ENCODE measurements around the gene ZFP64. TPM values are rescaled to one million over a fixed set of nuclear protein-coding genes. Genes with fewer than 3 reads are reported as not detected.
"Not testable (repeated sequence)": the region's sequence is repeated elsewhere in the genome, so short reads cannot be mapped to it uniquely, and the experiment has no call there.

Gene ZFP64
- 22.0 and 27.4 TPM in 2 replicates for total RNA-seq

GRCh38 chr20:52191132-52191915 lies at the start of gene ZFP64:
Gene ZFP64, minus strand, starts transcription at chr20:52191779. Its CDS starts 143 bp downstream, at chr20:52191636.
- peak; percentile 29 for DNase-seq (ENCODE audit: low read depth, low spot score)

- no peak for DNase-seq (ENCODE audit: low read depth, low spot score)
These were observed 49.2 kb upstream of the ZFP64 start for GRCh38 chr20:52240802-52241201.

- DNase-seq (ENCODE audit: low read depth, low spot score): no peak
These were observed 47.5 kb upstream of the ZFP64 start for GRCh38 chr20:52239102-52239501.

- no peak for DNase-seq (ENCODE audit: low read depth, low spot score)
These were observed 44.7 kb upstream of the ZFP64 start for GRCh38 chr20:52236292-52236691.

GRCh38 chr20:52235129-52235528 lies 43.5 kb upstream of the ZFP64 start:
- DNase-seq (ENCODE audit: low read depth, low spot score): no peak

- no peak for DNase-seq (ENCODE audit: low read depth, low spot score)
These were observed 42.9 kb upstream of the ZFP64 start for GRCh38 chr20:52234302-52235045.

- no peak for DNase-seq (ENCODE audit: low read depth, low spot score)
These were observed 39.7 kb upstream of the ZFP64 start for GRCh38 chr20:52231230-52231746.

GRCh38 chr20:52230409-52230808 lies 38.8 kb upstream of the ZFP64 start:
- DNase-seq (ENCODE audit: low read depth, low spot score): no peak

GRCh38 chr20:52229346-52229745 lies 37.8 kb upstream of the ZFP64 start:
- DNase-seq (ENCODE audit: low read depth, low spot score): not testable (repeated sequence)

GRCh38 chr20:52226370-52226769 lies 34.8 kb upstream of the ZFP64 start:
- DNase-seq (ENCODE audit: low read depth, low spot score): no peak

GRCh38 chr20:52224920-52225319 lies 33.3 kb upstream of the ZFP64 start:
- no peak for DNase-seq (ENCODE audit: low read depth, low spot score)

GRCh38 chr20:52221362-52221761 lies 29.8 kb upstream of the ZFP64 start:
- not testable (repeated sequence) for DNase-seq (ENCODE audit: low read depth, low spot score)

GRCh38 chr20:52220891-52221290 lies 29.3 kb upstream of the ZFP64 start:
- DNase-seq (ENCODE audit: low read depth, low spot score): not testable (repeated sequence)

GRCh38 chr20:52219441-52219840 lies 27.9 kb upstream of the ZFP64 start:
- DNase-seq (ENCODE audit: low read depth, low spot score): no peak

GRCh38 chr20:52217689-52218395 lies 26.3 kb upstream of the ZFP64 start:
- DNase-seq (ENCODE audit: low read depth, low spot score): no peak

GRCh38 chr20:52213995-52214394 lies 22.4 kb upstream of the ZFP64 start:
- DNase-seq (ENCODE audit: low read depth, low spot score): no peak

- no peak for DNase-seq (ENCODE audit: low read depth, low spot score)
These were observed 21.4 kb upstream of the ZFP64 start for GRCh38 chr20:52212943-52213342.

GRCh38 chr20:52210037-52210990 lies 18.7 kb upstream of the ZFP64 start:
- no peak for DNase-seq (ENCODE audit: low read depth, low spot score)

- DNase-seq (ENCODE audit: low read depth, low spot score): no peak
These were observed 17.6 kb upstream of the ZFP64 start for GRCh38 chr20:52209154-52209571.

- DNase-seq (ENCODE audit: low read depth, low spot score): no peak
These were observed 15.6 kb upstream of the ZFP64 start for GRCh38 chr20:52207020-52207810.
